Mesenchymal stem cell (in vitro differentiated cells and primary cell): ENCODE results near the gene USP35.
"Not testable (repeated sequence)": the region's sequence is repeated elsewhere in the genome, so short reads cannot be mapped to it uniquely, and the experiment has no call there.

Experiments
- DNase-seq: peaks from one replicate; pipeline ENCODE4 v3.0.0-alpha.2; 2013
- H2AFZ ChIP-seq: one replicate; pipeline ENCODE4 v1.6.1; 2013; ENCODE audit warnings: low read depth, mild to moderate bottlenecking, control low read depth, inconsistent platforms, low read length, moderate library complexity
- H2AK5ac ChIP-seq: 2 replicates; pipeline ENCODE4 v1.6.1; 2013; ENCODE audit warnings: low read length, moderate library complexity, mild to moderate bottlenecking, inconsistent platforms; ENCODE audit not compliant: severe bottlenecking
- H2BK120ac ChIP-seq: one replicate; pipeline ENCODE4 v1.6.1; 2013; ENCODE audit warnings: low read depth, mild to moderate bottlenecking, inconsistent platforms, low read length, moderate library complexity
- H2BK12ac ChIP-seq, 2 experiments: one replicate each; pipeline ENCODE4 v1.6.1; 2013; ENCODE audit warnings: inconsistent platforms in 2 of 2, low read length in 2 of 2, mild to moderate bottlenecking in 2 of 2, moderate library complexity in 2 of 2, control low read depth in 1 of 2
- H2BK15ac ChIP-seq: one replicate; pipeline ENCODE4 v1.6.1; 2013; ENCODE audit warnings: mild to moderate bottlenecking, low read depth, inconsistent platforms; ENCODE audit not compliant: poor library complexity, severe bottlenecking
- H2BK5ac ChIP-seq: 2 replicates; pipeline ENCODE4 v1.6.1; 2013; ENCODE audit warnings: low read depth, mild to moderate bottlenecking, low read length, control low read depth, inconsistent platforms; ENCODE audit not compliant: poor library complexity, severe bottlenecking
- H3K14ac ChIP-seq, 2 experiments: one replicate each; pipeline ENCODE4 v1.6.1; 2013; ENCODE audit warnings: inconsistent platforms in 2 of 2, low read length in 2 of 2, control low read depth in 1 of 2, mild to moderate bottlenecking in 1 of 2, moderate library complexity in 1 of 2
- H3K18ac ChIP-seq, 2 experiments: one replicate each; pipeline ENCODE4 v1.6.1; 2013; ENCODE audit warnings: inconsistent platforms in 2 of 2, low read length in 2 of 2, control low read depth in 1 of 2, low read depth in 1 of 2, mild to moderate bottlenecking in 1 of 2
- H3K23ac ChIP-seq, 2 experiments: one replicate each; pipeline ENCODE4 v1.6.1; 2013; ENCODE audit warnings: inconsistent platforms in 2 of 2, low read length in 2 of 2, mild to moderate bottlenecking in 2 of 2, moderate library complexity in 2 of 2, control low read depth in 1 of 2
- H3K27ac ChIP-seq: 2 replicates; pipeline ENCODE4 v1.5.1; 2013; ENCODE audit warnings: mild to moderate bottlenecking, moderate library complexity, low read length, control low read depth, inconsistent platforms; ENCODE audit not compliant: poor library complexity, severe bottlenecking
- H3K27me3 ChIP-seq, 2 experiments: 2 replicates each; pipeline versions ENCODE4 v1.6.1 to v1.7.0; 2013; ENCODE audit warnings: low read length in 2 of 2, mild to moderate bottlenecking in 2 of 2, moderate library complexity in 2 of 2, control low read depth in 1 of 2, inconsistent platforms in 1 of 2; ENCODE audit not compliant: control insufficient read depth in 1 of 2, insufficient read depth in 1 of 2
- H3K36me3 ChIP-seq, 2 experiments: 2 replicates each; pipeline versions ENCODE4 v1.6.1 to v1.7.0; 2013; ENCODE audit warnings: low read length in 2 of 2, control low read depth in 1 of 2, inconsistent platforms in 1 of 2, low read depth in 1 of 2, mild to moderate bottlenecking in 1 of 2; ENCODE audit not compliant: insufficient read depth in 2 of 2, control insufficient read depth in 1 of 2
- H3K4ac ChIP-seq, 2 experiments: one replicate each; pipeline ENCODE4 v1.6.1; 2013; ENCODE audit warnings: inconsistent platforms in 2 of 2, low read length in 2 of 2, mild to moderate bottlenecking in 2 of 2, moderate library complexity in 2 of 2, control low read depth in 1 of 2, low read depth in 1 of 2
- H3K4me1 ChIP-seq: 2 replicates; pipeline ENCODE4 v1.6.1; 2013; ENCODE audit warnings: low read depth, low read length, control low read depth; ENCODE audit not compliant: control insufficient read depth, insufficient read depth
- H3K4me2 ChIP-seq: 2 replicates; pipeline ENCODE4 v1.6.1; 2013; ENCODE audit warnings: low read length, mild to moderate bottlenecking, inconsistent platforms; ENCODE audit not compliant: poor library complexity, severe bottlenecking
- H3K4me3 ChIP-seq, 2 experiments: 2 replicates each; pipeline versions ENCODE4 v1.5.1 to v1.7.0; 2013; ENCODE audit warnings: low read length in 2 of 2, mild to moderate bottlenecking in 2 of 2, control low read depth in 1 of 2, low read depth in 1 of 2; ENCODE audit not compliant: insufficient read depth in 1 of 2
- H3K79me1 ChIP-seq: replicated peaks from 2 replicates; pipeline ENCODE4 v1.6.1; 2013; ENCODE audit warnings: mild to moderate bottlenecking, control low read depth, low read length, inconsistent platforms; ENCODE audit not compliant: poor library complexity, severe bottlenecking
- H3K9ac ChIP-seq: 2 replicates; pipeline ENCODE4 v1.7.0; 2013; ENCODE audit warnings: mild to moderate bottlenecking, low read length, moderate library complexity
- H3K9me3 ChIP-seq: 2 replicates; pipeline ENCODE4 v1.7.0; 2013; ENCODE audit warnings: mild to moderate bottlenecking, low read length; ENCODE audit not compliant: control insufficient read depth
- H4K8ac ChIP-seq: one replicate; pipeline ENCODE4 v1.6.1; 2013; ENCODE audit warnings: inconsistent platforms, mild to moderate bottlenecking, low read length, moderate library complexity
- H4K91ac ChIP-seq: one replicate; pipeline ENCODE4 v1.6.1; 2013; ENCODE audit warnings: mild to moderate bottlenecking, low read length, inconsistent platforms
- WGBS: methylation state at CpG from one replicate; pipeline ENCODE4 v1.1.7; 2013; ENCODE audit warnings: mixed read lengths; 5-methylcytosine and 5-hydroxymethylcytosine counted together

Gene USP35

GRCh38 chr11:78220218-78221157 is 31.8 kb downstream of the USP35 start:
- no peak overlapping the region for H2BK5ac ChIP-seq
- no peak overlapping the region for H3K4me2 ChIP-seq
- H4K8ac ChIP-seq = no peak overlapping the region
- no peak overlapping the region for H3K4ac ChIP-seq
- no peak overlapping the region for H2BK120ac ChIP-seq
- no peak overlapping the region for H3K4me3 ChIP-seq
- H3K9me3 ChIP-seq = no peaks in the 10 kb centered on the region
- H3K9ac ChIP-seq = no peak overlapping the region
- no peak overlapping the region for H2BK15ac ChIP-seq
- WGBS = 96% methylated on average over 14 of the region's 14 CpGs
- no peaks in the 10 kb centered on the region for H3K27me3 ChIP-seq
- no peak overlapping the region for H2BK12ac ChIP-seq
- no peak overlapping the region for H3K23ac ChIP-seq
- H4K91ac ChIP-seq = no peak overlapping the region
- H3K79me1 ChIP-seq = peaks cover 9% of the 10 kb centered on the region
- no peak overlapping the region for H2AFZ ChIP-seq
- no peak overlapping the region for H2AK5ac ChIP-seq
- no peak overlapping the region for H3K14ac ChIP-seq
- no peak overlapping the region for H3K27ac ChIP-seq
- H3K36me3 ChIP-seq = peaks cover 85 to 94% of the 10 kb centered on the region in 2 experiments
- no peak for DNase-seq
- H3K18ac ChIP-seq = no peak overlapping the region
- H3K4me1 ChIP-seq = no peaks in the 10 kb centered on the region

GRCh38 chr11:78221396-78222315 is 32.9 kb downstream of the USP35 start:
- Histone ChIP-seq H3K18ac (no peak overlapping the region), H3K14ac (no peak overlapping the region), H2AK5ac (no peak overlapping the region), H3K4ac (no peak overlapping the region), H3K27ac (no peak overlapping the region), H2AFZ (no peak overlapping the region), H2BK15ac (no peak overlapping the region), H3K4me1 (peaks cover 3% of the 10 kb centered on the region), H3K9me3 (no peaks in the 10 kb centered on the region), H2BK120ac (no peak overlapping the region), H3K4me2 (no peak overlapping the region), H3K23ac (no peak overlapping the region), H4K8ac (no peak overlapping the region), H4K91ac (no peak overlapping the region), H3K79me1 (no peaks in the 10 kb centered on the region), H2BK5ac (no peak overlapping the region), H3K9ac (no peak overlapping the region), H2BK12ac (no peak overlapping the region), H3K36me3 (peaks cover 78 to 93% of the 10 kb centered on the region in 2 experiments), H3K27me3 (no peaks in the 10 kb centered on the region), H3K4me3 (no peak overlapping the region)
- WGBS = 97% methylated on average over 9 of the region's 13 CpGs
- DNase-seq = no peak

GRCh38 chr11:78222726-78223125 is 34.0 kb downstream of the USP35 start:
- H3K14ac ChIP-seq, H3K23ac ChIP-seq, H3K4ac ChIP-seq, DNase-seq, H3K4me2 ChIP-seq, H3K4me1 ChIP-seq, H3K9ac ChIP-seq, H2BK12ac ChIP-seq, H3K9me3 ChIP-seq, H2BK5ac ChIP-seq, H2AFZ ChIP-seq, H4K91ac ChIP-seq, H2BK15ac ChIP-seq, H3K27ac ChIP-seq, H3K18ac ChIP-seq, H2BK120ac ChIP-seq, H2AK5ac ChIP-seq, H4K8ac ChIP-seq, H3K4me3 ChIP-seq, H3K79me1 ChIP-seq, H3K27me3 ChIP-seq: not testable (repeated sequence)
- 87% methylated on average over 10 of the region's 10 CpGs for WGBS
- peaks cover 69 to 86% of the 10 kb centered on the region in 2 experiments for H3K36me3 ChIP-seq
